Measurements from ENCODE around the gene NUP188.

DNA sequence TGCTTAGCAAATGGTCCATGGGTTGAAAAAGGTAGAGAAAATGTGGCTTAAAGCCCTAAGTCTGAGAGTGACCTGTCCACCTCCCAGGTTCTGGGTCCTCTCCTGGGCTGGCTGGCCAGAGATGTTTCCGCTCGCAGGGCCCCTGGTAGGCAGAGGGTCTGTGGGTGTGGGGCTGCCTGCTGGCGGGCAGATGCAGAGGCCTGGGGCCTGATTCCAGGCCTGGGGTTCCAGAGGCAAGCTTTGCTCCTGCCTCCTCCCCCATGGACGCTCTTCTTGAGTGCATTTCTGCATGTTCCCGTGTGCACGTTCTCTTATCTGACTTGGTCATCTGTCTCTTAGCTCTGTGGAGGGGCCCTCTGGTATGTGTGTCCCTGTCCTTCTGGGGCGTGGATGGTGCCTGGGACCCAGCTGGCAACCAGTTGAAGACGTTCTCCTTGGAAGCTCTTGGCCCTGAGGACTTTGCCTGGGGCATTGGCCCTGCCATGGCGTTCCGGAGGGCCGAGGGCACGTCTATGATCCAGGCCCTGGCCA lies 92.7 kb downstream of the NUP188 start:
- TF ChIP-seq YY1 (IDR thresholded peaks at IDR 0.05; ENCODE audit: insufficient read depth, insufficient replicate concordance, low read depth, low read length) (no peak), MAFF (IDR thresholded peaks at IDR 0.05; ENCODE audit: low read depth, low read length) (no peak), ZNF232 (CRISPR knock-in tag; IDR thresholded peaks at IDR 0.05; ENCODE audit: borderline replicate concordance) (no peak), CAMTA2 (CRISPR knock-in tag; IDR thresholded peaks at IDR 0.05; ENCODE audit: borderline replicate concordance) (no peak), KLF9 (CRISPR knock-in tag; IDR thresholded peaks at IDR 0.05; ENCODE audit: low read depth) (no peak), ZEB1 (IDR thresholded peaks at IDR 0.05; ENCODE audit: insufficient replicate concordance, low read depth) (no peak), HNRNPUL1 (IDR thresholded peaks at IDR 0.05; ENCODE audit: low read depth, low read length) (no peak), GABPA (IDR thresholded peaks at IDR 0.05; ENCODE audit: low read depth, low read length) (no peak), GABPA (CRISPR knock-in tag; IDR thresholded peaks at IDR 0.05; ENCODE audit: low read depth) (no peak), EZH2 (conservative IDR thresholded peaks at IDR 0.05; ENCODE audit: low read depth, low read length) (no peak), ZZZ3 (CRISPR knock-in tag; IDR thresholded peaks at IDR 0.05; ENCODE audit: borderline replicate concordance) (no peak), CTCF (CRISPR knock-in tag; IDR thresholded peaks at IDR 0.05) (no peak)
- TF ChIP-seq, protein P1, sequence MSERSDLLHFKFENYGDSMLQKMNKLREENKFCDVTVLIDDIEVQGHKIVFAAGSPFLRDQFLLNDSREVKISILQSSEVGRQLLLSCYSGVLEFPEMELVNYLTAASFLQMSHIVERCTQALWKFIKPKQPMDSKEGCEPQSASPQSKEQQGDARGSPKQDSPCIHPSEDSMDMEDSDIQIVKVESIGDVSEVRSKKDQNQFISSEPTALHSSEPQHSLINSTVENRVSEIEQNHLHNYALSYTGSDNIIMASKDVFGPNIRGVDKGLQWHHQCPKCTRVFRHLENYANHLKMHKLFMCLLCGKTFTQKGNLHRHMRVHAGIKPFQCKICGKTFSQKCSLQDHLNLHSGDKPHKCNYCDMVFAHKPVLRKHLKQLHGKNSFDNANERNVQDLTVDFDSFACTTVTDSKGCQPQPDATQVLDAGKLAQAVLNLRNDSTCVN (CRISPR knock-in tag; IDR thresholded peaks at IDR 0.05; ENCODE audit: borderline replicate concordance), result no peak
- TF ChIP-seq, protein P2, sequence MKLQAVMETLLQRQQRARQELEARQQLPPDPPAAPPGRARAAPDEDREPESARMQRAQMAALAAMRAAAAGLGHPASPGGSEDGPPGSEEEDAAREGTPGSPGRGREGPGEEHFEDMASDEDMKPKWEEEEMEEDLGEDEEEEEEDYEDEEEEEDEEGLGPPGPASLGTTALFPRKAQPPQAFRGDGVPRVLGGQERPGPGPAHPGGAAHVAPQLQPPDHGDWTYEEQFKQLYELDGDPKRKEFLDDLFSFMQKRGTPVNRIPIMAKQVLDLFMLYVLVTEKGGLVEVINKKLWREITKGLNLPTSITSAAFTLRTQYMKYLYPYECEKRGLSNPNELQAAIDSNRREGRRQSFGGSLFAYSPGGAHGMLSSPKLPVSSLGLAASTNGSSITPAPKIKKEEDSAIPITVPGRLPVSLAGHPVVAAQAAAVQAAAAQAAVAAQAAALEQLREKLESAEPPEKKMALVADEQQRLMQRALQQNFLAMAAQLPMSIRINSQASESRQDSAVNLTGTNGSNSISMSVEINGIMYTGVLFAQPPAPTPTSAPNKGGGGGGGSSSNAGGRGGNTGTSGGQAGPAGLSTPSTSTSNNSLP (IDR thresholded peaks at IDR 0.05; ENCODE audit: low read depth, low read length), result no peak

All from HepG2 (cell line).